22Rv1 (cell line): ENCODE results near the gene IMPDH1.

ENCODE experiments used
- CTCF ChIP-seq: fragments of 450-650 bp; IDR thresholded peaks from 2 replicates; pipeline ENCODE4 v1.5.1; 2017; ENCODE audit warnings: mild to moderate bottlenecking
- ZFX ChIP-seq: fragments of 450-650 bp; IDR thresholded peaks from 2 replicates; pipeline ENCODE4 v1.6.1; 2017; ENCODE audit warnings: antibody characterized with exemption, borderline replicate concordance

GRCh38 chr7:128396357-128396756, 13.4 kb downstream of the IMPDH1 start:
- TF ChIP-seq CTCF: no peak
- no peak for TF ChIP-seq ZFX
